Activated naive CD4-positive, alpha-beta T cell treated with anti-CD3 and anti-CD28 coated beads, Interleukin-2, amount 50 U/mL, for 72 hours (primary cell): ENCODE measurements around the gene RASA2. TPM values are rescaled to one million over a fixed set of nuclear protein-coding genes. Genes with fewer than 3 reads are reported as not detected.
"Not testable (repeated sequence)": the region's sequence is repeated elsewhere in the genome, so short reads cannot be mapped to it uniquely, and the experiment has no call there.

Experiments
- ATAC-seq, 2 donors: fragments of 150-1000 bp; cut with Tn5 transposase; 2 replicates each; pipeline ENCODE4 v1.10.0; 2021; ENCODE audit warnings: mild to moderate bottlenecking in 2 of 2, moderate library complexity in 2 of 2
- DNase-seq, 2 donors: peaks; one replicate each; pipeline ENCODE4 v3.0.0; 2021 to 2022; ENCODE audit warnings: low spot score in 2 of 2
- H3K27ac Mint-ChIP-seq, 2 donors: one replicate each; pipeline ENCODE4 v1.8.0; 2022; ENCODE audit warnings: mild to moderate bottlenecking in 2 of 2, mixed read lengths in 2 of 2
- H3K36me3 Mint-ChIP-seq, 2 donors: one replicate each; pipeline ENCODE4 v1.8.0; 2022; ENCODE audit warnings: mixed read lengths in 2 of 2
- H3K9me3 Mint-ChIP-seq, 2 donors: one replicate each; pipeline ENCODE4 v1.8.0; 2022; ENCODE audit warnings: mixed read lengths in 2 of 2
- total RNA-seq, 2 donors: library from RNA; stranded (reverse); gene quantifications; one replicate each; pipeline ENCODE4 v1.2.3, GENCODE V29; 2022

Gene RASA2
- total RNA-seq, 2 donors from 2014 or later: 27.1 to 31.1 TPM

GRCh38 chr3:141506071-141506470, 19.2 kb downstream of the RASA2 start:
- H3K9me3 Mint-ChIP-seq: peaks cover 7 to 10% of the 10 kb centered on the region in 2 donors
- DNase-seq (no peak), ATAC-seq (no peak)
- H3K27ac Mint-ChIP-seq: no peak overlapping the region
- H3K36me3 Mint-ChIP-seq: peaks cover 8 to 31% of the 10 kb centered on the region in 2 donors

GRCh38 chr3:141507392-141508066, 20.7 kb downstream of the RASA2 start:
- peak overlapping the region in 1 of 2 donors; percentile 48 for H3K27ac Mint-ChIP-seq
- H3K9me3 Mint-ChIP-seq: peaks cover 10 to 16% of the 10 kb centered on the region in 2 donors
- peaks cover 16 to 34% of the 10 kb centered on the region in 2 donors for H3K36me3 Mint-ChIP-seq
- DNase-seq: no peak
- peak in 1 of 2 donors; percentile 31 for ATAC-seq

DNA sequence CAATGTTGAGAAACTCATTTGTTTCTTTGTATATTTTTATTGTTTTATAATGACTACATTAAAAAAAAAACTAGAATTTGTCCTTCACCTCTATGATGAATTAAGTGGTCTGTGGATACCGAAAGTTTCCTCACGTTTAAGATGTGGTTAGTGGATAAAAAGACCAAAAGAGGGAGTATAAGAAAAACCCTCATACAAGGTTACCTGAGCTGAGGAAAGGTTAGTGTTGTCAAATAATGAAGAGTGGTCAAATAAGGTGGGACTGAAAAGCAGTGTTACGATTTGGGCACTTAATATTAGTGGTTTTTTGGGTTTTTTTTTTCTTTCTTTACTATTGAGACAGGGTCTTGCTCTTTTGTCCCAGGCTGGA, 21.2 kb downstream of the RASA2 start:
- H3K9me3 Mint-ChIP-seq: peaks cover 10 to 16% of the 10 kb centered on the region in 2 donors
- peak in 1 of 2 donors; percentile 58 for ATAC-seq
- no peak overlapping the region for H3K27ac Mint-ChIP-seq
- no peak for DNase-seq
- H3K36me3 Mint-ChIP-seq: peaks cover 19 to 39% of the 10 kb centered on the region in 2 donors

- DNase-seq (no peak), ATAC-seq (no peak)
- H3K36me3 Mint-ChIP-seq: peaks cover 20 to 73% of the 10 kb centered on the region in 2 donors
- H3K9me3 Mint-ChIP-seq: peaks cover 10 to 19% of the 10 kb centered on the region in 2 donors
- H3K27ac Mint-ChIP-seq: no peak overlapping the region
Measured at GRCh38 chr3:141511361-141511760, 24.5 kb downstream of the RASA2 start.

DNA sequence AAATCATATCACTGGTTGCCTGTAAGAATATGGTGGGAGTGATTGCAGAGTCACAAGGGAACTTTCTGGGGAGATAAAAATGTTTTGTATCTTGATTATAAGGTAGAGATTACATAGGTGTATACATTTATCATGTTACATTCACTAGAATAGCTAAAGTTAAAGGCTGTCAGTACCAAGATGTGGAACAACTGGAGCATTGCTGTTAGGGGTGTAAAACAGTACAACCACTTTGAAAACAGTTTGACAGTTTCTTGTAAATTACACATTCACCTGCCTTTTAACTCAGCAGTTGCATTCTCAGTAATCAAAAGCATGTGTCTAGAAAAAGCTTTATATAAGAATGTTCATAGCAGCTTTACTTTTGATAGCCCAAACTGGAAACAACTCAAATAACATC, 27.6 kb downstream of the RASA2 start:
- peak overlapping the region; percentile 2 to 24 for H3K27ac Mint-ChIP-seq

DNA sequence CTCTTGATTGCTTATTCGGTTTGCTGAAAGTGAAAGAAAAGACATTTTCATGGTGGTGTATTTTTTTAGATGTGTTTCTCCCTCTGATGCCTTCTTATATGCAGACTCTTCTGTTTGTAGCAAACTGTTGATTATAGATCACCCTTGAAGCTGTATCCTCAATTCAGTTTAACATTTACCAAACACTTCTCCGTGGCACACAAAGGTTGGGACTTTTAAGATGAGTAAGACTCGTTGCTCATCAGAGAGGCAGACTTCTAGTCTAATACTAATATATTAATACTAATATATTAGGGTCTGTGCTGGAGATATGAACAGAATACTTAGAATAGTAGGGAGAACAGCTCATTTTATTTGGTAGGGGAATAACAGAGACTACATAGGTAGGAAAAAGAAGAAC, 32.8 kb downstream of the RASA2 start:
- ATAC-seq: no peak
- Mint-ChIP-seq H3K27ac (no peak overlapping the region), H3K36me3 (peaks cover 21 to 63% of the 10 kb centered on the region in 2 donors), H3K9me3 (peaks cover 0 to 8% of the 10 kb centered on the region in 2 donors)
- no peak for DNase-seq

More for the DNA sequence above, 27.6 kb downstream of the RASA2 start:
- DNase-seq: no peak
- peak in 1 of 2 donors; percentile 84 for ATAC-seq
- H3K9me3 Mint-ChIP-seq: peaks cover 10 to 24% of the 10 kb centered on the region in 2 donors
- peaks cover 34 to 89% of the 10 kb centered on the region in 2 donors for H3K36me3 Mint-ChIP-seq

GRCh38 chr3:141521781-141522180, 35.0 kb downstream of the RASA2 start:
- Mint-ChIP-seq H3K36me3 (peaks cover 16 to 41% of the 10 kb centered on the region in 2 donors), H3K9me3 (peaks cover 0 to 5% of the 10 kb centered on the region in 2 donors), H3K27ac (no peak overlapping the region)
- DNase-seq: no peak
- ATAC-seq: no peak

GRCh38 chr3:141523615-141524375, 37.0 kb downstream of the RASA2 start:
- peak overlapping the region in 1 of 2 donors; percentile 49 for H3K27ac Mint-ChIP-seq
- DNase-seq (no peak), ATAC-seq (peak in 1 of 2 donors; percentile 58)
- no peaks in the 10 kb centered on the region for H3K9me3 Mint-ChIP-seq
- peaks cover 9 to 21% of the 10 kb centered on the region in 2 donors for H3K36me3 Mint-ChIP-seq

- no peak for DNase-seq
- Mint-ChIP-seq H3K9me3 (no peaks in the 10 kb centered on the region), H3K27ac (no peak overlapping the region), H3K36me3 (peaks cover 4 to 12% of the 10 kb centered on the region in 2 donors)
- ATAC-seq: no peak
Measured at GRCh38 chr3:141524988-141525387, 38.2 kb downstream of the RASA2 start.

DNA sequence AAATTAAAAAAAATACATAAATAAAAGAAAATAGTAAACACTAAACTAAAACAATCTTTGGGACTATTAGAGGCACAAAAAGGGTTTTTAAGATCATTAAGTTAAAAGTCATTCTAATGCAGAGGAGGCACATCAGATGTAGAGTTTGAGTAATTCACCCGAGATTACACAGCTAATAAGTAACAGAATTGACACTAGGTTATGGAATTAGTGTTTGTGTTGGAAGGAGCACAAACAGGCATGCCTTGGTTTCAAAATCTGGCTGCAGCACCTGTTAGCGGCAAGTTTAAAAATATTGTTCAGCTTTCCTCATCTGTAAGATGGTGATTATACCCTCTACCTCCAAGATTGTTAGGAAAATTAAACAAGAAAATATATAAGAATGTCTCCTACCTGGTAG, 39.0 kb downstream of the RASA2 start:
- Mint-ChIP-seq H3K27ac (peak overlapping the region in 1 of 2 donors; percentile 77), H3K9me3 (no peaks in the 10 kb centered on the region), H3K36me3 (peaks cover 4 to 12% of the 10 kb centered on the region in 2 donors)
- no peak for ATAC-seq
- DNase-seq: no peak

- H3K9me3 Mint-ChIP-seq: no peaks in the 10 kb centered on the region
- DNase-seq: no peak
- peaks cover 4 to 11% of the 10 kb centered on the region in 2 donors for H3K36me3 Mint-ChIP-seq
- peak; percentile 19 to 56 for ATAC-seq
- peak overlapping the region in 1 of 2 donors; percentile 77 for H3K27ac Mint-ChIP-seq
Measured at GRCh38 chr3:141526709-141527108, 39.9 kb downstream of the RASA2 start.

DNA sequence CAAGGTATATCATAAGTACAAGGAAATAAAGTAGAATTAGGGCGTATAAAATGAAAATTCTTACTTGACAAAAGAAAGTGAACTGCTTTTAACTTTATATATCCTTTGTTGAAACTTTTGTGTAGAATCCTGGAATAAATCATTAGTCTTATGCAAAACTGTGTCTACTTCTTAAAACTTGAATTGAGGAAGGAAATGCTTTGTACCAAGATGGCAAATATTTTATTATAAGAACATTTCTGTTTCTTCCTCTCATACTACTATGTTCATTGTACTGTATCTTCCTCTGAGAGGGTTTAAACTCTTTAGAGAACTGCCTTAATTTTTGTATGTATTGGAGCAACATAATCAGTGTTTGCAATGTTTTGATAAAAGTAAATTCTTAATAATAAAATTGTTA, 42.0 kb downstream of the RASA2 start:
- DNase-seq (no peak), ATAC-seq (no peak)
- peak overlapping the region in 1 of 2 donors; percentile 32 for H3K27ac Mint-ChIP-seq
- H3K9me3 Mint-ChIP-seq: no peaks in the 10 kb centered on the region
- H3K36me3 Mint-ChIP-seq: peaks cover 4 to 11% of the 10 kb centered on the region in 2 donors

DNA sequence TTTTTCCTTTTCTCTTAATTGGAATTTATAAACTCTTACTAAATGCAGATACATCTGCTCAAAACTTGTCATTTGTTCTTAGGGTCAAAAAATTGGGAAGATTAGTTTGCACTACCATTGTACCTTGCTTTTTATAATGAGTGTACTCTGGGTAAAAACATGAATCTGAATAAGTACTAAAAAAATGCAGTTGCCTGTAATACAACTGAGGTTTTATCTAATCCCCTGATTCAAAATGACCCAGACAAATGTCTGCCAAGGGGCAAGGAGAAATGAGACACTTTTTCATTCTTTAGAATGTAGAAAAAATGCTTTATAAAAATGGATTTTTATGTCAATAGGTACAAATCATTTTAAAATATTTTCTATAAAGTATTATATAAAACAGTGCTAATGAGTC, 42.4 kb downstream of the RASA2 start:
- H3K27ac Mint-ChIP-seq: peak overlapping the region in 1 of 2 donors; percentile 32
- H3K9me3 Mint-ChIP-seq: no peaks in the 10 kb centered on the region
- no peak for ATAC-seq
- peaks cover under 1 to 15% of the 10 kb centered on the region in 2 donors for H3K36me3 Mint-ChIP-seq
- no peak for DNase-seq

- Mint-ChIP-seq H3K36me3 (peaks cover 0 to 16% of the 10 kb centered on the region in 2 donors), H3K27ac (peak overlapping the region in 1 of 2 donors; percentile 73), H3K9me3 (no peaks in the 10 kb centered on the region)
- no peak for DNase-seq
- peak; percentile 59 to 90 for ATAC-seq
Measured at GRCh38 chr3:141529717-141530414, 43.0 kb downstream of the RASA2 start.

DNA sequence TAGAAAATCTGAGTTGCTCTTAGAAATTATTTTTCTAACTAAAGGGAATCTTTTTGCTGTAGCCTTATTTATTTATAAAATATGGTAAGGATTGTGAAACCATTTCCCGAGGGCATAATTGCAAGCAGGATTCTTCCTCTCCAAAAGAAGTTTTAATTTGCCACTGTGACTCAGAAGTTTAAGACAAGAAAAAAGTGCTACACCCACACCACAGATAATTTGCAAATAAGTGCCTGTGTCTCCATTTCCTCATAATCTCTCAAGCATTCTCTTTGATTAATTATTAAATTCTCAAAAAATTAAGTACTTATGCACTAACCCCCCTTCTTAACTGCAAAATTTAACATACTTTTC, 43.6 kb downstream of the RASA2 start:
- ATAC-seq (no peak), DNase-seq (no peak)
- H3K9me3 Mint-ChIP-seq: peaks cover 2 to 3% of the 10 kb centered on the region in 2 donors
- H3K36me3 Mint-ChIP-seq: peaks cover 3 to 20% of the 10 kb centered on the region in 2 donors
- H3K27ac Mint-ChIP-seq: peak overlapping the region in 1 of 2 donors; percentile 73

DNA sequence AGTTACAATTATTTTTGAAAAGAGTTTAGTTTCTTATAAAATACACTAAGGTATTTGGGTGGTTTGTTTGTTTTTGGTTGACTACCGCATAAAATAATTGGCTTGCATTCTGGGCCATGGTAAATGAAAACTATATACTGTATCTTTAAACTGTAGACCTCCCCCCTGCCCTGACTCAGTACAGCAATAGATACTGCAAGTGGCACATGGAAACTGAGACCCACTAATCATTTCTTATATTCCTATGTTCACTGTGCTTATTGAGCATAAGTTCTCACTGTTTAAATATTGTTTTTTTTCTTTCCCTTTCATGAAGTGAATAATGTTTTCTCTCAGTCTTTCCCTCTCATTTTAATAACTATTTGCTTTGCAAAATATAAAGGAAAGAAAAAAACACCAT, 45.8 kb downstream of the RASA2 start:
- H3K9me3 Mint-ChIP-seq: peaks cover 3 to 11% of the 10 kb centered on the region in 2 donors
- peaks cover 9 to 41% of the 10 kb centered on the region in 2 donors for H3K36me3 Mint-ChIP-seq
- H3K27ac Mint-ChIP-seq: no peak overlapping the region
- ATAC-seq (peak; percentile 47 to 73), DNase-seq (no peak)

GRCh38 chr3:141536017-141536416, 49.2 kb downstream of the RASA2 start:
- Mint-ChIP-seq H3K9me3 (peaks cover 3 to 11% of the 10 kb centered on the region in 2 donors), H3K36me3 (peaks cover 9 to 45% of the 10 kb centered on the region in 2 donors)
- not testable (repeated sequence) for H3K27ac Mint-ChIP-seq, ATAC-seq, DNase-seq
